ENCODE measurements around the gene IL10RB. TPM values are rescaled to one million over a fixed set of nuclear protein-coding genes. Genes with fewer than 3 reads are reported as not detected.

IL10RB gene
- total and polyA plus RNA-seq, 2 donors (not counting 1 experiment from before 2014, with no cell fraction given), result 29.3 to 32.5 TPM

- CTCF ChIA-PET, result interaction anchor here (1.3 to 1.5 kb wide), 2 partner anchors 15 to 117 kb away, joined by 3 to 5 read pairs; no protein-coding TSS in a partner anchor
- no peak overlapping the region for H2AFZ ChIP-seq (ENCODE audit: insufficient read depth, low read depth, low read length, poor library complexity, severe bottlenecking)
- no peaks in the 10 kb centered on the region for H3K36me3 ChIP-seq (replicated peaks in 1 of 2; ENCODE audit: control extremely low read depth in 1 of 2, control insufficient read depth in 1 of 2, extremely low read depth in 1 of 2, insufficient read depth in 2 of 2, low read length in 1 of 2)
- WGBS (ENCODE audit: insufficient coverage), result no CpG with 5 or more reads among the region's 4 CpGs
- Mint-ChIP-seq H3K27me3 (no peaks in the 10 kb centered on the region), H3K9me3 (ENCODE audit: insufficient read depth) (no peaks in the 10 kb centered on the region), H3K27ac (no peak overlapping the region), H3K4me1 (peaks cover 22% of the 10 kb centered on the region), H3K4me3 (no peak overlapping the region)
- POLR2A ChIA-PET, result interaction anchor here (0.5 to 2.0 kb wide), 2 partner anchors 14 to 122 kb away, joined by 4 to 5 read pairs; no protein-coding TSS in a partner anchor
- H3K4me1 ChIP-seq (ENCODE audit: control insufficient read depth in 2 of 2, insufficient read depth in 2 of 2, low read length in 2 of 2), result peaks cover 9 to 13% of the 10 kb centered on the region in 2 donors
- H3K27ac ChIP-seq (ENCODE audit: low read length in 2 of 2), result no peak overlapping the region
- DNase-seq (no peak), ATAC-seq (ENCODE audit: low read depth) (no peak)
- no peak overlapping the region for H3K9ac ChIP-seq (ENCODE audit: low read length)
- no peaks in the 10 kb centered on the region for H4K20me1 ChIP-seq (ENCODE audit: control insufficient read depth, insufficient read depth, low read length, poor library complexity, severe bottlenecking)
- H3K4me2 ChIP-seq (replicated peaks; ENCODE audit: low read depth, low read length, poor library complexity, severe bottlenecking), result no peak overlapping the region
- H3K79me2 ChIP-seq (ENCODE audit: control insufficient read depth, insufficient read depth, low read length), result no peaks in the 10 kb centered on the region
- TF ChIP-seq CTCF (IDR thresholded peaks at IDR 0.05), result no peak
- TF ChIP-seq EZH2 (IDR thresholded peaks at IDR 0.05; ENCODE audit: borderline replicate concordance, insufficient read depth, low read depth, low read length, poor library complexity, severe bottlenecking), result no peak
- intact Hi-C loops (cut with micrococcal nuclease), result no loop called here
- H3K27me3 ChIP-seq (replicated peaks in 1 of 4; ENCODE audit: control extremely low read depth in 1 of 4, control insufficient read depth in 3 of 4, insufficient read depth in 4 of 4, low read length in 3 of 4), result no peaks in the 10 kb centered on the region
- peaks cover 0 to 2% (median 0%) of the 10 kb centered on the region in 3 donors for H3K9me3 ChIP-seq (ENCODE audit: control extremely low read depth in 1 of 3, control insufficient read depth in 2 of 3, insufficient read depth in 1 of 3, low read length in 2 of 3)
- H3K4me3 ChIP-seq (ENCODE audit: control extremely low read depth in 1 of 5, extremely low read depth in 1 of 5, insufficient read depth in 1 of 5, low read depth in 2 of 5, low read length in 4 of 5), result no peak overlapping the region
Measured at GRCh38 chr21:33314111-33314510, 47.9 kb downstream of the IL10RB start.

GRCh38 chr21:33315946-33316710, 50.0 kb downstream of the IL10RB start:
- H3K27ac Mint-ChIP-seq, result no peak overlapping the region
- TF ChIP-seq EZH2 (IDR thresholded peaks at IDR 0.05; ENCODE audit: borderline replicate concordance, insufficient read depth, low read depth, low read length, poor library complexity, severe bottlenecking) (no peak), CTCF (IDR thresholded peaks at IDR 0.05) (no peak)
- Histone ChIP-seq H2AFZ (ENCODE audit: insufficient read depth, low read depth, low read length, poor library complexity, severe bottlenecking) (no peak overlapping the region), H3K9ac (ENCODE audit: low read length) (no peak overlapping the region), H3K9me3 (ENCODE audit: control extremely low read depth in 1 of 3, control insufficient read depth in 2 of 3, insufficient read depth in 1 of 3, low read length in 2 of 3) (no peaks in the 10 kb centered on the region), H3K36me3 (replicated peaks in 1 of 2; ENCODE audit: control extremely low read depth in 1 of 2, control insufficient read depth in 1 of 2, extremely low read depth in 1 of 2, insufficient read depth in 2 of 2, low read length in 1 of 2) (no peaks in the 10 kb centered on the region), H4K20me1 (ENCODE audit: control insufficient read depth, insufficient read depth, low read length, poor library complexity, severe bottlenecking) (no peaks in the 10 kb centered on the region), H3K4me1 (ENCODE audit: control insufficient read depth in 2 of 2, insufficient read depth in 2 of 2, low read length in 2 of 2) (peaks cover 7 to 11% of the 10 kb centered on the region in 2 donors), H3K79me2 (ENCODE audit: control insufficient read depth, insufficient read depth, low read length) (no peaks in the 10 kb centered on the region), H3K4me3 (ENCODE audit: control extremely low read depth in 1 of 5, extremely low read depth in 1 of 5, insufficient read depth in 1 of 5, low read depth in 2 of 5, low read length in 4 of 5) (no peak overlapping the region), H3K4me2 (replicated peaks; ENCODE audit: low read depth, low read length, poor library complexity, severe bottlenecking) (no peak overlapping the region), H3K27ac (ENCODE audit: low read length in 2 of 2) (no peak overlapping the region), H3K27me3 (replicated peaks in 1 of 4; ENCODE audit: control extremely low read depth in 1 of 4, control insufficient read depth in 3 of 4, insufficient read depth in 4 of 4, low read length in 3 of 4) (no peaks in the 10 kb centered on the region)
- DNase-seq (no peak), ATAC-seq (ENCODE audit: low read depth) (no peak)
- ChIA-PET POLR2A (no interaction called here), CTCF (interaction anchor here (0.8 to 1.2 kb wide), 2 partner anchors 17 to 129 kb away, joined by 4 read pairs; no protein-coding TSS in a partner anchor)
- 100% methylated on average over 3 of the region's 5 CpGs for WGBS (ENCODE audit: insufficient coverage)
- H3K4me3 Mint-ChIP-seq, result no peak overlapping the region
- intact Hi-C loops (cut with micrococcal nuclease), result no loop called here
- H3K4me1 Mint-ChIP-seq, result peaks cover 16% of the 10 kb centered on the region
- no peaks in the 10 kb centered on the region for H3K9me3 Mint-ChIP-seq (ENCODE audit: insufficient read depth)
- H3K27me3 Mint-ChIP-seq, result no peaks in the 10 kb centered on the region
